H1 (cell line): ENCODE data around the gene BRICD5. TPM values are rescaled to one million over a fixed set of nuclear protein-coding genes. Genes with fewer than 3 reads are reported as not detected.

Experiments
- CBX5 ChIP-seq: fragments of 300-800, 300-1000 bp; sonication (generic); IDR thresholded peaks from 2 replicates; pipeline ENCODE4 v1.7.1; 2016; ENCODE audit warnings: antibody characterized with exemption, low read length, low read depth
- CBX8 ChIP-seq: fragments of 300-800, 300-1000 bp; sonication (generic); IDR thresholded peaks from 2 replicates; pipeline ENCODE4 v1.7.1; 2016; ENCODE audit warnings: low read depth, low read length, borderline replicate concordance
- CHD7 ChIP-seq: fragments of 300-600 bp; sonication (generic); IDR thresholded peaks from 2 replicates; pipeline ENCODE4 v1.7.1; 2012; ENCODE audit warnings: low read length, moderate library complexity, mild to moderate bottlenecking, inconsistent platforms; ENCODE audit not compliant: insufficient replicate concordance
- GABPA ChIP-seq: IDR thresholded peaks from 2 replicates; pipeline ENCODE4 v1.6.1; 2011; ENCODE audit warnings: mild to moderate bottlenecking, low read length, moderate library complexity, borderline replicate concordance; ENCODE audit not compliant: insufficient read depth
- GTF2F1 ChIP-seq: IDR thresholded peaks from 2 replicates; pipeline ENCODE4 v1.6.1; 2012; ENCODE audit warnings: low read depth, low read length, improper control_type of control experiment, borderline replicate concordance
- KDM1A ChIP-seq: fragments of 200-600, 300-600 bp; sonication (generic); IDR thresholded peaks from 2 replicates; pipeline ENCODE4 v1.7.1; 2016; ENCODE audit warnings: mild to moderate bottlenecking, low read length, borderline replicate concordance
- KDM5A ChIP-seq: fragments of 200-600 bp; IDR thresholded peaks from 2 replicates; pipeline ENCODE4 v1.7.1; 2012; ENCODE audit warnings: mild to moderate bottlenecking, low read length, inconsistent platforms, mixed read lengths
- MAFK ChIP-seq: IDR thresholded peaks from 2 replicates; pipeline ENCODE4 v1.6.1; 2012; ENCODE audit warnings: low read depth, mild to moderate bottlenecking, improper control_type of control experiment, low read length
- NANOG ChIP-seq: IDR thresholded peaks from 2 replicates; pipeline ENCODE4 v1.6.1; 2011; ENCODE audit warnings: low read length, low read depth, mild to moderate bottlenecking, inconsistent platforms; ENCODE audit not compliant: insufficient read depth, poor library complexity, severe bottlenecking
- POLR2A ChIP-seq, 2 experiments: IDR thresholded peaks; 1 replicate in 1 of 2; 2 replicates in 1 of 2; pipeline ENCODE4 v1.6.1; 2011; ENCODE audit warnings: low read depth in 2 of 2, low read length in 2 of 2, mild to moderate bottlenecking in 2 of 2; ENCODE audit errors: control extremely low read depth in 1 of 2
- SIX5 ChIP-seq: IDR thresholded peaks from 2 replicates; pipeline ENCODE4 v1.6.1; 2011; ENCODE audit warnings: mild to moderate bottlenecking, low read depth, low read length
- SP1 ChIP-seq: IDR thresholded peaks from 2 replicates; pipeline ENCODE4 v1.6.1; 2011; ENCODE audit warnings: low read depth, low read length
- SP2 ChIP-seq: IDR thresholded peaks from 2 replicates; pipeline ENCODE4 v1.6.1; 2012; ENCODE audit warnings: mild to moderate bottlenecking, low read length, inconsistent platforms
- polyA plus RNA-seq, 7 experiments: library from polyadenylated mRNA; depleted of rRNA in 3 of 7; stranded (reverse) in 5 of 7; unstranded in 2 of 7; fragments of >200 nt in 5 of 7; fragments of 200-250 nt in 2 of 7; gene quantifications; 1 replicate in 5 of 7; 2 replicates in 1 of 7; 4 replicates in 1 of 7; pipeline versions ENCODE4 v1.2.1 to v1.2.3, GENCODE V29; 2011 to 2013; ENCODE audit warnings: missing spikeins in 2 of 7, mixed read lengths in 2 of 7
- total RNA-seq: library from RNA; stranded (reverse); fragmentation: NEBNext Ultra II Directional; extraction: Animal tissue kit (Norgen Biotek cat#: 25700); gene quantifications from 2 replicates; pipeline ENCODE4 v1.2.1, GENCODE V29; 2021

BRICD5 gene
- total and polyA plus RNA-seq, 2 of the 8 experiments (the other 6 are each of a cell fraction or from before 2014, with no cell fraction given) = 8.5 to 14.2 TPM

GRCh38 chr16:2188395-2188794, 22.3 kb downstream of the BRICD5 start (continued):
- TF ChIP-seq CHD7 = no peak
- no peak for TF ChIP-seq GABPA
- no peak for TF ChIP-seq KDM5A
- no peak for TF ChIP-seq GTF2F1
- no peak for TF ChIP-seq MAFK
- no peak for TF ChIP-seq SIX5
- no peak for TF ChIP-seq NANOG
- no peak for TF ChIP-seq SP2
- TF ChIP-seq CBX8 = no peak
- no peak for TF ChIP-seq SP1
- no peak for TF ChIP-seq POLR2A (IDR thresholded peaks at IDR 0.05; ENCODE audit: control extremely low read depth in 1 of 2, low read depth in 2 of 2, low read length in 2 of 2)
- no peak for TF ChIP-seq CBX5
- TF ChIP-seq KDM1A = no peak
